NCI-H2227 treated with DMSO at 0.1 percent for 48 hours (cell line): Measurements from ENCODE around the gene ARL15.

Source experiments
- DNase-seq: peaks from one replicate; lab custom pipeline; 2025; lab: John Stamatoyannopoulos, UW

ARL15 gene

DNA sequence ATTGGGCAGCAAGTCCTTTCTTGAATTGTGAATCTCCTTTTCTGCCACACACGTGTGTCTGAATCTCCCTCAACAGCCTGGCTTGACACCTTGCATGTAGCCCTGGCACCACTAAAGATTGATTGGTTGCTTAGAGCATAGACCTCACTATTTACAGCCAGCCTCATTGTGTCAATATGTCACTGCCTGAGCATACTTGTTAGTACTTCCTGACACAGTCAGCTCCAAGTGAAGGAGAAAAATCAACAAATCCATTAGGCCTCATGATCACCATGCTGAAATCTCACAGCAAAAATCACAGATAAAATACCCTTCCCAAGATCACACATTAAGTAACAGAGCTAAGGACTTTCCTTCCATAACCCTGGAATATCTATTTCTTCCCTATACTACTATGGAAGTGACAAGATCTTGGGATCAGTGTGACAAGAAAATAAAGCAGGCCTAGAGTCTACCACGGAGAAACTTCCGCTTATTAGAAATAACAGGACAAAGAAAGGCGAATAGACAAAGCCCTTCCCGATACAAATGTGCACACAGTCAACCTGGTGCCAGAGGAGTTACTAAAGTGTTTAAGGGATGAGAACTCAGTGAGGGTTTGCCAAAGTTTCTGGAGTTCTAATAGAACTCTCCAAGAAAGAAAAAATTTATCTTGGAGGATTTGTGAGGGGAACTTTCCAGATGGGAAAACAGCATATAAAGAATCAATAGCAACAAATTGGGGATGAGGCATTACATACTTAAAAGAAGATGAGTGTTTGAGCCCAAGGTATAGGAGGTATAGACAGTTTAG lies 5.6 kb upstream of the ARL15 start:
- no peak for DNase-seq

DNA sequence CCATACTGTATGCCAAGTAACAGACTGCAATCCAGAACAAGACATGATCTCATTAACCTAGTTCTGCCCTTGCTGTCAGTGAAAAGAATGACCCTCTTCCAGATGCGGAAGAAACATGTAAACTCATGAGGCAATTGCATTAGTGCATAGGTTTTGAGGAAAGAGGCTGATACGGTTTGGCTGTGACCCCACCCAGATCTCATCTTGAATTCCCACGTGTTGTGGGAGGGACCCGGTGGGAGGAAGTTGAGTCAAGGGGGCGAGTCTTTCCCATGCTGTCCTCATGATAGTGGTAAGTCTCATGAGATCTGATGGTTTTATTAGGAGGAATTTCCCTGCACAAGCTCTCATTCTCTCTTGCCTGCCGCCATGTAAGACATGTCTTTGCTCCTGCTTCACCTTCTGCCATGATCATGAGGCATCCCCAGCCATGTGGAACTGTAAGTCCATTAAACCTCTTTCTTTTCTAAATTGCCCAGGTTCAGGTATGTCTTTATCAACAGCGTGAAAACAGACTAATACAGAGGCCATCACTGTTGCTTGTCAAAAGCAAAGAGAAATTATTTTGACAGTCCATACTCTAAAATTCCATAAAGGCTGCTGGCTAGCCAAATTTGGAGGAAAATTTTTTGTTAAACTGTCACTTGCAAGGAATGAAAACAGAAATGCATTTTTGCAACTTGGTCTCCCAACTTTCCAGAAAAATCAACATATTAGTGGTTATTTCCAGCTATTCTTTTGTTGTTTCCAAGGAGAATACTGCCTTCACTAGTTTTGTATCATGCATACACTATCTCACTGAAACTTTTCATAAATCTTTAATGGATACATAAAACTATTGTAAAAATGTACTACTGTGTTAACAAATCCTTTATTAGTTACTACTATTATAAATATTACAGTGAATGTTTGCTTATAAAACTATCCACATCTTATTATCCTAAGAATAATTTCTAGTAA lies 3.2 kb upstream of the ARL15 start:
- DNase-seq = no peak

DNA sequence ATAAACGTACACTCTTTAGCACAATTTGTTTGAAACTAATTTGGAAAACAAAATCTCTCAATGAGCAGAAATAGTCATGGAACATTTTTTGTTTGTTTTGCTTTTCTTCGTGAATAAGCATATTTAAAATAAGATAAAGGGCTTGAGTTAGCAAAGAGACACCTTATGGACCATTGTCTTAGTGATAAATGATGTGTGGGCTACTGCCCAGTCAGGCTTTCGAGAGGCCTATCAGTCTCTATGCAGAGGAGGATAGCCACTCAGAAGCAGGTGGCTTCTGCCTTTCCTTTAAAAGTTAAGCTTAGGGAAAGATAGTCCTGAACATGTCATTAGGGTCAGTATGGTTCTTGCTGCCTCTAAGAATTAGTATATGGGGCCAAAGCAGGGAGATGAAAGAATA lies 2.1 kb upstream of the ARL15 start:
- DNase-seq = no peak

DNA sequence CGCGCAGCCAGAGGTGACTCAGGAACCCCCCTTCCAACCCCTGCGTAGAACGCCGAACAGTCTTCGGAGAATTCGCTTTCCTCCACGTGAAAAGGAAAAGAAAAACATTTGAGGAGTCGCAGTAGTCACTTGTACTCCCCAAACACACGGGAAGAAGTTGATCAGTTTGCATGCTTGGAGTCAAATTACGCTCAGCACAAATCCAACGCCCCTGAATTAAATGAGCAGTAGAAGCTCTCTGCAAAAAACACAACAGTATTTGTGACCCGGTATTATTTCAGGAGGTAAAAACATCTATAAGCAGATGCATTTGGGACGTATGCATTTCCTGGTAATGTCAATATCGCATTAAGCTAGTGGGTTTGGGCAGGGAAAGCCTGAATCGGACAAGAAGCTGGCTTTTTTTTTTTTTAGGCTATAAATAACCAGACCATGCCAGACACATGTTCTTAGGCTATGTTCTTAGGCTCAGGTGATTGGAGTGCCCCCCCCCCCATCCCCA lies 854 bp upstream of the ARL15 start:
- DNase-seq = no peak

DNA sequence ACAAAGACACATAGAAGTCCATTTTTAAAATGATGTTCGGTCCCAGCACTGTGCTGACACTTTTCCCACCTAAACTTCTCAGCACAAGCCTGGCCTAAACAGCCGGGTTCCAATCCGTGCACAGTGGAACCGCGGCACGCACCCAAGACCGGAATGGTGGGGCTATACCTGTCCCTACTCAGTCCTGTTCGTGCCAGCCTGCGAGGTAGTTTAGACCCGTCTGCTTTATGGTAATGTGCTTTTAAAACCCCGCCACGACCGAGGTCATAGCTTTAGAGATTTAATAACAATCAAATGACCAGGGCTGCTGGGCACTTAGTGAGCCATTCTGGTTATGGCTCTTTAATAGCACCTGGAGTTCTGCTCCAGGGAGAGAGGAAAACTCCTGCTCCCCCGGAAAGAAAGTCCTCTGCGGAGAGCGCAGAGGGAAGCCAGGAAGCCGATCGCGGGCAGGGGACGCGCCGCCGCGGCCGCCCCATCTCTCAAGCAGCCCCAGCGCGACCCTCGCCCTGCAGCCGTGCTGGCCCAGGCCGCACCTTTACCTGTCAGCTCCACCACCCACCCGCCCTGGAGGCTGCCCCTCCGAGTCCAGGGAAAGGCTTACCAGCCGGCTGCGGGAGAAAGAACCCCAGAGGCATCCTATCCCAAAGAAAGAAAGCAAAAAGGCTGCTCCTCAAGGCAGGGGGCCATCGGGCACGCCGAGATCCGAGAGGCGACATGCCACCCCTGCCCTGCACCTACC lies 511 bp downstream of the ARL15 start:
- DNase-seq = no peak

DNA sequence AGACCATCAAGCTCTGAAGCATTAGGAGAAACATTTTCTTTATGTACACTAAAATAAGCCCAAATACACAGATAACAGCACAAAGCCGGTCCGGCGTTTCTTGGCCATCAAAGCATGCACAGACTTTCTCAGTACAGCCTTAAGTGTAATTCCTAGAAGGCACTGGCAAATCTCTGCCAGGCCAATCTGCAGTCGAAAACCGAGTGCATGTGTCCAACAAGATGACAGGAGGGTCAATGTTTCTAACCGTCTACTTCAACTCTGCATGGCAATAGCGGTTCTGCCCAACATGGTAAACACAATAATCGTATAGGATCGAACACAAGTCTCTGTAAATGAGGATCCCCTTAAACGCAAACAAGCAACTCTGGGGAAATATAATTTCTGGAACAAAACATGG lies 1.1 kb downstream of the ARL15 start:
- DNase-seq = no peak

DNA sequence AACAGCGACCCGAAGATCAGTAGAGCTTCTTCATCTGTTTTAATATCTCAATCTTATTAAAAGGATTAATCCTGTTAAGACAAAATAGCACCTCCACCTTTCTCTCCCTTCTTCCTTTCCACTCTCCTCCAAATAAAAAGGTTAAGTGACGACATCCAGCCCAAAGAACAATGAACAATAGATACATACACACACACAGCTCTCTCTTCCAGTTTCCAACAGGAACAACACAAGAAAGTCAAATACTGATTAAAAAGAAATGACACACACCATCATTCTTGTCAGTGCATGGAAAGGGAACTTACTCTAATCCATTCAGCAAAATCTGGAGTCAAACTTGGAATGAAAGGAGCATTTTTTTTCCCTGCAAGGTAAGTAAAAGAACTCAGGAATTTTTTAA lies 2.8 kb downstream of the ARL15 start:
- no peak for DNase-seq

DNA sequence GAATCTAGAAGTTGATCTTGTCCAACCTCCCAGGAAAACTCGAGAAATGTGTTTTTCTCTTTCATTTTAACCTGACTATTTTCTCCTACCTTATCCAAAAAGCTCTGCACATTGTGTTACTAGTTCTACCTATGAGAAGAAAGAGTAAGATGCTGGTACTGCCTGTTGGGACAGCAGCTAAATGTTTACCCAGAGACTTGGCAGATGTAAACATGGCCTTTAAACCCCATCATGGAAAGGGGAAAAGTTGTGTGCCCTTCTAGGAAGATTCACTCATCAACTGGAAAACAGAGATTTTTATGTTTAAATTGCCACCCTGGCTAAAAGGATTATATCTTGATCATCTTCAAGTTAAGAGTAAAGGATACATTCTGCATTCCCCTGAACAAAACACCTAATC lies 3.5 kb downstream of the ARL15 start:
- DNase-seq = no peak

DNA sequence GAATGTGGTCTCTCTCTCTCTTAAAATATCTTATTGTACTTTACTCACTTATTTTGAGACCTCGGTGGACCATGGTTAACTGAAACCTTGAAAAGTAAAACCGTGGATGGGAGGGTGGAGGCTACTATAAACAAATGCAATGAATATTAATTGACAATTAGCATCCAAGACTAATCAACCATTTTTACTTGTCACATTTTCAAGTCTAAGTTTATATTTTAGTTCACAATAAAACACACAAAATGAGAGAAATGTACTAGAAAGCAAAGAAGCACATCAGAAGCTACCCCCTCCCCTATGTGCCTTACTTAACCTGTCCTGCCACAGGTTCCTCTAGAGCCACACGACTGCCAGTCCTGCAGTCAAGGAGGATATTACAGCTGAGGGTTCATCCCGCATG lies 4.6 kb downstream of the ARL15 start:
- DNase-seq = no peak

DNA sequence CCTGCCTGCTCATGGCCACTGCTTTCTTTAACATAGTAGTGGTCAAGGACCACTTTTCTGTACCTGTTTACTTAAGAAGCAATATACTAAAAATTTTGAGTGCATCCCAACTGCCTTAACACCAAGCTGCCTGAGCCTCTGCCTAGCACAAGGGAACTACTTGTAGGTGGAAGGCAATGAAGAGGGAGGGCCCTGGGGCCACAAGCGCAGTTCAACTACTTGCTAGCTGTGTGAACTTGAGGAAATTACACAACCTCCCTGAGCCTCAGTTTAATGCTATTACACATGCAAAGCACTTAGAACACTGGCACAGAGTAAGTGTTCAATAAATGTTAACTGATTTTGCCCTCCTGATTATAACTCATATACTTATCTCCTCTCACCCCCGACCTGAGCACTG lies 6.3 kb downstream of the ARL15 start:
- DNase-seq = no peak

DNA sequence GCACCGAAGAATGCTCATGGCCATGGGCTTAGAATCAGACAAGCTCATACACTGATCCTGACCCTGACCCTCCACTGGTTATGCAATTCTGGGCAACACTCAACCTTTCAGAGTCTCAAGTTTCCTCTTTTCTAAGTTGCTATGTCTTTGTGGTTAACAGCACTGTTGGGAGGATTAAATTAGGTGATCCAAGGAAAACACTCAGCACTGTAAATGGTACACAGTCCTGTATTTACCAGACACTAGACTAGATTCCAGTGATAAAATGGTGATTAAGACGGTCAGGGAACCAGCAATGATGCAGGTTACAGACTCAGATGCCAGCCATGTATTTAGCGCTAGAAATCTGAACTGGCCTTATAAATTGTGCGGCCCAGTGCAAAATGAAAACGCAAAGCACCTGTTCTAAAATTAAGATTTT lies 8.1 kb downstream of the ARL15 start:
- no peak for DNase-seq

DNA sequence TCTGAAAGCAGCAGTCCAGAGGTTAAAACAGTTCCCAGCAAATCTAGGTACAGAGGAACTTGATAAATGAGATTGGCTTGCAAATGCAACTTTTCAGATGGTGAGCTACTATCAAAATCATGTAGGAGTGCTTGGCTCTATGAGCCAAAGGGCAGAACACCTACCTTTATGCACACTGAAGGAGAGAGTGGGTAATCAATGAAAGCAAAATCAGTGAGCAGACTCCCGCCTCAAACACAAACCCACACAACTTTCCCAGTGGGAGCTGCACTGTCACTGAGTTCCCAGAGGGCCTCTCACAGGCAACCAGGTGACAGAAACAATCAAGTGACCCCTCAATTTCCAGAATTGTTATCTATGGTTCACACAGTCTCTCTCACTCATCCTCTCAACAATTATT lies 8.5 kb downstream of the ARL15 start:
- no peak for DNase-seq

DNA sequence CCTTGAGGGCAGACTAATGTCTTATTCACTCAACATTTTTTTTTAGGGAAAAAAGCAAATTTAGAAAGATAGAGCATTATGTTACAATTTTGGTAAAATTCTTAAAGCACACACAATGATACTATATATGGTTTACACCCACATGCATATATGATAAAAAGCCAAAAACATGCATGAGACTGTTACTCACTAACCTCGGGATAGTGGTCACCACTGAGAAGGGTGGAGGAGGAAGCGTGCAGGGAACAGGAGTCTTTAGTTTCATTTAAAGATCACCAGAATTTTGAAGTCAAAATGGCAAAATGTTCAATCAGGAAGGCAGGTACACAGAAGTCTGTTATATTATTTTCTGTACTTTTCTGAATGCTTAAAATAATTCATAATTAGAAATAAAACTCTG lies 9.2 kb downstream of the ARL15 start:
- no peak for DNase-seq

DNA sequence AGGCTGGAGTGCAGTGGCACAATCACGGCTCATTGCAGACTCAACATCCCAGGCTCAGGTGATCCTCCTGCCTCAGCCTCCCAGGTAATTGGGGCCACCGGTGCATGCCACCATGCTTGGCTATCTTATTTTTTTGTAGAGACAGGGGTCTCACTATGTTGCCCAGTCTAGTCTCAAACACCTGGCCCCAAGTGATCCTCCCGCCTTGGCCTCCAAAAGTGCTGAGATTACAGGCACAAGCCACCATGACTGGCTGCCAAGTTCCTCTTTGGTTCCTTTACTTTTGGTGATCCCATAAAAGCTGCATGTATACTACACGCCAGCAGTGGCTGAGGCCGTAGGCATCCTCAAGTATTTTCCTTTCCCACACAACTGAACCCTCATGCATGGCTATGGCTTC lies 11.4 kb downstream of the ARL15 start:
- DNase-seq = no peak

DNA sequence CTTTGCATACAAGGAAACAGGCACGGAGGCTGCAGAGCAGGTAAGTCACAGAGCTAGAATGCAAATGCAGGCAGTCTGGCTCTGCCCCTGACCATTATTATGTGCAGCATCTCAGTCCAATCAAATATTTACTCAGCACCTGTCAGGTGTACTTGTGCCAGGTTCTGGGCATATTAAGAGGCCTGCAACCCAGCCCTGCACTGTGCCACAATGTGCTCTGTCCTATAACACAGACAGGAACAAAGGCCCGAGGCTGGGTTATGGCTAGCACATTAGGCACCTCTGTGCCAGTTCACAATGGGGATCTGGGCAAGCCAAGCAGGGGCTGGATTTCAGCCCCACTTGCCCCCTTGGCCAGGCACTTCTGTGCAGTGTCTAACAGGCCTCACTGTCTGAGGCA lies 14.0 kb downstream of the ARL15 start:
- DNase-seq = no peak

DNA sequence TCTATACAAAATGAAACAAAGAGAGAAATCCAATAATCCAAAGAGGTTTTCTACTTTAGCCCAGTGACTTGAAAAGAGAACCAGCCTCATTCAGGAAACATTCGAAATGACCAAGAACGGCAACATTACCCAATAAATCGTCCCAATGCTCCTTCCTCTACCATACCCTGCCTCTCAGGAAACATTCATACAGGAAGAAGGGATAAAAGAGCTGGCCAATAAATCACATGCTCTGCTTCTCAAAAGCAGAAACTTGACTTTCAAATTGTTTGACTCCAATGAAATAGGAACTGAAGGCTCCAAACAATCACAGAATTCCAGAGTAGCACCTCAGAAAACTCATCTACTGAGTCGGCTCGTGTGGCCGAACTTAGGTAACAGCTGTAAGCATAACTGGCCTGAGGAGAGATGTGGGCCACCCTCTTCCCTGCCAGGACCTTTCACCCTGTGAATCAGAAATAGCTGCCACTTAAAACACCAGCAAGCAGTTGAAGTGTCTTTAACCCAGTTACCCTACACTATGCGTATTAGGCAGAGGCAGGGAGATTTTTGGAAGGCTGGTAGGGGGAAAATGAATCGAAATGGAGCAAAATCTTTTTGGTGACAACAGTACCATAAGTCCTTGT lies 14.6 kb downstream of the ARL15 start:
- DNase-seq = no peak

DNA sequence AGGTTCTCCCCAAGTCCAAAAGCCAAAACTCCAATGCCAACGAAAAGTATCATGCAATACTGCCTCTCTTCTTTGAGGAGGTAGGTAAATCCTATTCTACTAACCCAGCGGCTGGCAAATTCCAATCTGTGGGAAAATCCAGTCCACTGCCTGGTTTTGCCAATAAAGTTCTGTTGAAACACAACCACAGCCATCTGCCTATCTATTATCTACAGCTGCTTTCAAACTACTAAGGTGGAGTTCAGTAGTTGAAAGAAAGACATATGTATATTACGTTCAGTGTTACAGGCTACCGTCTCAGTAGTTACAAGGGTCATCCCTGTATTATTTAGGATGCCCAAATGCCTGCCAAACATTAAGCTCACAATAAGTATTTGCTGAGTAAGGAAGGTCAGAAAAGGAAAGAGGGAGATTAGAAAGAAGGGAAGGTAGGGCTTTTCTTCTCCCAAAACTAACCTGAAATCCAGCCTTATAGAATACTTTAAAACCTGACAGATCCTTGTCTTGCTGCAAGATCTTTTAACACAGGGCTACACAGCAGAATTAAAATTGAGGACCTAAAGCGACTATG lies 16.2 kb downstream of the ARL15 start:
- no peak for DNase-seq

DNA sequence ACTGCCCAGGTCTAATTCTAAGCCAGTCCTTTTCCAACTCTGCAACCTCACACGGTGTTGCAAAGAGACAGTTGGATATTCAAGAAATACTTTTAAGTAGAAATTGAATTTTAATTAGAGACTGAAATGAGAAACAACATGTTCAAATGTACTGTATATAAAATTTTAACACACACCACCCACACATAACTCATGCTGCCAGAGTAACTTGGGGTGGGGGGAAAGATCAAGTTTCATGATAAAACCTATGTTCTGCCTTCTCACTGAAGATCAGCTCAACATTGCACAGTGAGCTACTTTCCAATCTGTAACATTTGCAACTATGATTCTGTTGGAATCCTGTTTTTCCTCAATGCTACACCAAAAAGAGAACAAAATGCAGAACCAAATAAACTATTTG lies 17.5 kb downstream of the ARL15 start:
- no peak for DNase-seq

DNA sequence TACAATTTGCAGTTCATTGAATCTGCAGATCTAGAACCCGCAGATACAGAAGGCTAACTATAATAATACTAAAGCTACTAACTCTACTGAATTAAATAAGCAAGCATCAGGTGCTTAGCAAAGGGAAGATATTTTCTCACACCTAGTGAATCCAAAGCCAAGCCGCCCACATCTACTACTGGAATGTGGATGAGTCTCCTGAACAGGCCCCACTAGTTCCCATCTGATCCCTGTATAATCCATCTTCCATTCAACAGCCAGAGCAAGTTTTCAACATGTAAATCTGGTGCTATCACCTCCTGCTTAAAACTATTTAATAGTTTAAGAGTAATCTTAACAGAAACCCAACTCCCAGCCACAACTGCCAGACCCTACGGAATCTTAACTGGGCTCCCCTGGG lies 18.9 kb downstream of the ARL15 start:
- DNase-seq = no peak

DNA sequence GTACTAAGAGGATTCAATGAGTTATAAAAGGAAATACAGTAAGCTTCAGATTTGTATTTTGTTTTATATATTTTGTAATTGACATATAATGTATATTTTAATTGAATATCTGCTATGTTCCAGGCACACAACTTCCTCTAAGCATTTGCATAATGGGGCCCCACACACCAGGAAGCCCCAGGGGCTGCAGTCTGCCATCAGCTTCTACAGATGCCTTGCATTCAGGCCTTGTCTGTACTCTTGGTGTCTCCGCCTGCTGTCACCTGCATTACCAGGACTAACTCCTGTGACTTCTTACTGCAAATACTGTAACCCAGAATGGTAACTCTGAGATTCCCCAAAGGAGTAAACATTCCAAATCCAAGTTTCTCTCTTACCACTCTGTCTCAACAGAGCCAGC lies 20.6 kb downstream of the ARL15 start:
- DNase-seq = no peak

DNA sequence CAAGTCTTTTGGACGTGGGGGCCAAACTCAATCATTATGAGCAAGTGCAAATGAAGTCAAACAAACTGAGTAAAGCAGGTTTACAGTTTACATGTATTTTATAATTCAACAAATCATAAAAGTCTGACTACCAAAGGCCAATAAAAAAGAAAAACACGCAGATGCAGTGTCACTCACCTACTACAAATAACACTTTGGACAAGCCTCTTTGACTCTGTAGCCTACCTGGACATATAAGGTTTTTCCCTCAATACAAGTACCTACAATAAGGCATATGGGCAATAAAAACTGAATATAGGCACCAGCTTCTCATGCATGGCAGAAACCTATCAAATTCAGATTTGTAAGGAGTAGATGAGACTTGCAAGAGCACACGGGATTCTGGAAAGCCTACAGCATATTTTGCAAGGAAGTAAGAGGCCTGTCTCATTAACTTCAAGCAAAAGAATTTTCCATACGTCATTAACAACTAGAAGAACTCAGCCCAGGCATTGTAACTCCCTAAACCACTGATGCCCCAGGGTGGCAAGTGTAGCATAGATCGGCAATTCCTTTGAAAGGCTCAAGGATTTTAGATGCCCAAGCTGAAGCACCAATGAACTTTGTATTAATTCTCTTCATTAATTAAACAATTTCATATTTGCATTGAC lies 21.7 kb downstream of the ARL15 start:
- no peak for DNase-seq
